ENCODE measurements around the gene PRKCH. TPM values are rescaled to one million over a fixed set of nuclear protein-coding genes. Genes with fewer than 3 reads are reported as not detected.

PRKCH gene
- total RNA-seq, 1 experiment from 2014 or later = 22.3 TPM

GRCh38 chr14:61397615-61398014 lies 76.2 kb downstream of the PRKCH start:
- no peak overlapping the region for H3K27ac Mint-ChIP-seq (ENCODE audit: unreplicated experiment)
- H3K9me3 Mint-ChIP-seq (ENCODE audit: low read depth, unreplicated experiment) = no peaks in the 10 kb centered on the region
- no peak for DNase-seq
- no peaks in the 10 kb centered on the region for H3K27me3 Mint-ChIP-seq (ENCODE audit: unreplicated experiment)
- no peaks in the 10 kb centered on the region for H3K4me1 Mint-ChIP-seq (ENCODE audit: low read depth, unreplicated experiment)
- TF ChIP-seq, protein P1, sequence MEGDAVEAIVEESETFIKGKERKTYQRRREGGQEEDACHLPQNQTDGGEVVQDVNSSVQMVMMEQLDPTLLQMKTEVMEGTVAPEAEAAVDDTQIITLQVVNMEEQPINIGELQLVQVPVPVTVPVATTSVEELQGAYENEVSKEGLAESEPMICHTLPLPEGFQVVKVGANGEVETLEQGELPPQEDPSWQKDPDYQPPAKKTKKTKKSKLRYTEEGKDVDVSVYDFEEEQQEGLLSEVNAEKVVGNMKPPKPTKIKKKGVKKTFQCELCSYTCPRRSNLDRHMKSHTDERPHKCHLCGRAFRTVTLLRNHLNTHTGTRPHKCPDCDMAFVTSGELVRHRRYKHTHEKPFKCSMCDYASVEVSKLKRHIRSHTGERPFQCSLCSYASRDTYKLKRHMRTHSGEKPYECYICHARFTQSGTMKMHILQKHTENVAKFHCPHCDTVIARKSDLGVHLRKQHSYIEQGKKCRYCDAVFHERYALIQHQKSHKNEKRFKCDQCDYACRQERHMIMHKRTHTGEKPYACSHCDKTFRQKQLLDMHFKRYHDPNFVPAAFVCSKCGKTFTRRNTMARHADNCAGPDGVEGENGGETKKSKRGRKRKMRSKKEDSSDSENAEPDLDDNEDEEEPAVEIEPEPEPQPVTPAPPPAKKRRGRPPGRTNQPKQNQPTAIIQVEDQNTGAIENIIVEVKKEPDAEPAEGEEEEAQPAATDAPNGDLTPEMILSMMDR (IDR thresholded peaks at IDR 0.05; ENCODE audit: unreplicated experiment) = no peak
- BruUV-seq (replicated peaks) = no TSS peak
- H3K4me3 Mint-ChIP-seq (ENCODE audit: low read depth, unreplicated experiment) = no peak overlapping the region
- H3K36me3 Mint-ChIP-seq (ENCODE audit: insufficient read depth, unreplicated experiment) = no peaks in the 10 kb centered on the region
- CTCF ChIA-PET = no interaction called here
- intact Hi-C loops (cut with micrococcal nuclease; ENCODE audit: unreplicated experiment) = no loop called here

GRCh38 chr14:61398221-61398620 lies 76.8 kb downstream of the PRKCH start:
- TF ChIP-seq, protein P1 (IDR thresholded peaks at IDR 0.05; ENCODE audit: unreplicated experiment) = no peak
- Mint-ChIP-seq H3K27ac (ENCODE audit: unreplicated experiment) (no peak overlapping the region), H3K27me3 (ENCODE audit: unreplicated experiment) (no peaks in the 10 kb centered on the region), H3K4me1 (ENCODE audit: low read depth, unreplicated experiment) (no peaks in the 10 kb centered on the region), H3K4me3 (ENCODE audit: low read depth, unreplicated experiment) (no peak overlapping the region), H3K9me3 (ENCODE audit: low read depth, unreplicated experiment) (no peaks in the 10 kb centered on the region), H3K36me3 (ENCODE audit: insufficient read depth, unreplicated experiment) (no peaks in the 10 kb centered on the region)
- CTCF ChIA-PET = no interaction called here
- no peak for DNase-seq
- intact Hi-C loops (cut with micrococcal nuclease; ENCODE audit: unreplicated experiment) = no loop called here
- BruUV-seq (replicated peaks) = no TSS peak

DNA sequence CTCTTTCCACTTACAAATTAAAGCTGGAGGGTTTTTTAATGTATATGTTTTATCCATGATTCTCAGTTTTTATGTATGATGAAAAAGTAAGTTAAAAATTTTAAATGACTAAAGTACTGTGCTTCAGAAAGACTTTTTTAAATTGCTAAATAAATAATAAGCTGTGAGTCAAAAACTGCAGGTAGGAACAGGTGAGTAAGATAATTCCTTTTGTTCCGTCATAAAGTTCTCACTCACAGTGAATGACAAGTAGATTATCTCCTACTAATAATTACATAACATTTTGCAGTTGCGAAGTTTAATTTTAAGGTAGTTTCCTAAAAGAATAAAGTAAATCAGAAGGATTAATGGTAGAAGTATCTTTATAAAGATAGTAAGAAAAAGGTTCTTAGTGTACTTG lies 78.0 kb downstream of the PRKCH start:
- no TSS peak for BruUV-seq (replicated peaks)
- TF ChIP-seq, protein P1 (IDR thresholded peaks at IDR 0.05; ENCODE audit: unreplicated experiment) = no peak
- H3K27ac Mint-ChIP-seq (ENCODE audit: unreplicated experiment) = no peak overlapping the region
- no peak overlapping the region for H3K4me3 Mint-ChIP-seq (ENCODE audit: low read depth, unreplicated experiment)
- CTCF ChIA-PET = interaction anchor here (0.6 kb wide), 1 partner anchor 756 kb away, joined by 6 read pairs; no protein-coding TSS in a partner anchor
- H3K4me1 Mint-ChIP-seq (ENCODE audit: low read depth, unreplicated experiment) = no peaks in the 10 kb centered on the region
- H3K27me3 Mint-ChIP-seq (ENCODE audit: unreplicated experiment) = no peaks in the 10 kb centered on the region
- intact Hi-C loops (cut with micrococcal nuclease; ENCODE audit: unreplicated experiment) = no loop called here
- H3K36me3 Mint-ChIP-seq (ENCODE audit: insufficient read depth, unreplicated experiment) = no peaks in the 10 kb centered on the region
- no peak for DNase-seq
- H3K9me3 Mint-ChIP-seq (ENCODE audit: low read depth, unreplicated experiment) = no peaks in the 10 kb centered on the region

- no TSS peak for BruUV-seq (replicated peaks)
- Mint-ChIP-seq H3K36me3 (ENCODE audit: insufficient read depth, unreplicated experiment) (no peaks in the 10 kb centered on the region), H3K27me3 (ENCODE audit: unreplicated experiment) (no peaks in the 10 kb centered on the region), H3K4me1 (ENCODE audit: low read depth, unreplicated experiment) (no peaks in the 10 kb centered on the region), H3K9me3 (ENCODE audit: low read depth, unreplicated experiment) (no peaks in the 10 kb centered on the region), H3K4me3 (ENCODE audit: low read depth, unreplicated experiment) (no peak overlapping the region), H3K27ac (ENCODE audit: unreplicated experiment) (no peak overlapping the region)
- intact Hi-C loops (cut with micrococcal nuclease; ENCODE audit: unreplicated experiment) = no loop called here
- no peak for DNase-seq
- CTCF ChIA-PET = no interaction called here
- TF ChIP-seq, protein P1 (IDR thresholded peaks at IDR 0.05; ENCODE audit: unreplicated experiment) = no peak
Observed at GRCh38 chr14:61401461-61401860, 80.1 kb downstream of the PRKCH start.
